Fibroblast of villous mesenchyme (primary cell): ENCODE results near the gene RAP1GAP. TPM values are rescaled to one million over a fixed set of nuclear protein-coding genes. Genes with fewer than 3 reads are reported as not detected.
A peak's percentile ranks its signal among the peaks of the same experiment; 100 is the strongest.

ENCODE experiments used
- DNase-seq: peaks from one replicate; pipeline ENCODE4 v3.0.0-alpha.2; 2010; ENCODE audit warnings: low read depth
- H3K4me3 ChIP-seq: 2 replicates; pipeline ENCODE4 v1.5.1; 2011; ENCODE audit warnings: low read depth, mild to moderate bottlenecking, low read length
- total RNA-seq: library from RNA; depleted of rRNA; stranded (reverse); fragments of >200 nt; gene quantifications from 2 replicates; pipeline ENCODE4 v1.2.3, GENCODE V29; 2012
- TF ChIP-seq, protein P1 (sequence below): IDR thresholded peaks from 2 replicates; pipeline ENCODE4 v1.5.1; 2012; ENCODE audit warnings: low read depth, mild to moderate bottlenecking, low read length; ENCODE audit not compliant: insufficient read depth

The RAP1GAP gene
- total RNA-seq, 1 donor, result under 0.01 TPM

DNA sequence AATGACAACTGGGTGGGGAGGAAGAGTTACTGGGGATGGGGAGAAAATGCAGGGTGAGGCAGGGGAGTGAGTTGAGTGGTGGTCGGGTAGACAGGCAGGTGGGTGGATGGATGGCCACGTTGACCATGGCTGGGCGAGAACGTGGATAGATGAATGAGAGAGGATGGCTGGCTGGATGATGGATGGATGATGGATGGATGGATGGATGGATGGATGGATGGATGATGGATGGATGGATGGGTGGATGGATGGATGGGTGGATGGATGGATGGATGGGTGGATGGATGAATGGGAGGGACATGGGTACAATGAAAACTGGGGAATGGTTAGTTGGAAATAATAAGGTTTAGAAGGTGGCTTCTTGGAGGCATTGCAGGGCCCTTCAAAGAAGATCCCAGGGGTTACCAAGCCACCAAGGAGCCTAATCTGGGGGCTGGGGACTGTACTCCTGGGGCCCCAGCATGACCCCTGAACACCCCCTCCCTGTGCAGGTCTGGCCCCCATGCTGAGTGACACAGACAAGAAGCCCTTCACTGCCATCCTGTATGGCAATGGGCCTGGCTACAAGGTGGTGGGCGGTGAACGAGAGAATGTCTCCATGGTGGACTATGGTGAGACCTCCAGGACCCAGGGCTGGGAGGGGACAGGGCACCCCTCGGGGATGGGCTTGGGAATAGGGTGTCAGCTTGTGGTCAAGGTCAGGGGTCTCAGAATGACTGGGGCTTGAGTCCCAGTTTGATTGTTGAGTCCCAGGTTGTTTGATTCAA is 92.9 kb downstream of the RAP1GAP start:
- DNase-seq, result no peak
- H3K4me3 ChIP-seq, result no peak overlapping the region
- TF ChIP-seq, protein P1, sequence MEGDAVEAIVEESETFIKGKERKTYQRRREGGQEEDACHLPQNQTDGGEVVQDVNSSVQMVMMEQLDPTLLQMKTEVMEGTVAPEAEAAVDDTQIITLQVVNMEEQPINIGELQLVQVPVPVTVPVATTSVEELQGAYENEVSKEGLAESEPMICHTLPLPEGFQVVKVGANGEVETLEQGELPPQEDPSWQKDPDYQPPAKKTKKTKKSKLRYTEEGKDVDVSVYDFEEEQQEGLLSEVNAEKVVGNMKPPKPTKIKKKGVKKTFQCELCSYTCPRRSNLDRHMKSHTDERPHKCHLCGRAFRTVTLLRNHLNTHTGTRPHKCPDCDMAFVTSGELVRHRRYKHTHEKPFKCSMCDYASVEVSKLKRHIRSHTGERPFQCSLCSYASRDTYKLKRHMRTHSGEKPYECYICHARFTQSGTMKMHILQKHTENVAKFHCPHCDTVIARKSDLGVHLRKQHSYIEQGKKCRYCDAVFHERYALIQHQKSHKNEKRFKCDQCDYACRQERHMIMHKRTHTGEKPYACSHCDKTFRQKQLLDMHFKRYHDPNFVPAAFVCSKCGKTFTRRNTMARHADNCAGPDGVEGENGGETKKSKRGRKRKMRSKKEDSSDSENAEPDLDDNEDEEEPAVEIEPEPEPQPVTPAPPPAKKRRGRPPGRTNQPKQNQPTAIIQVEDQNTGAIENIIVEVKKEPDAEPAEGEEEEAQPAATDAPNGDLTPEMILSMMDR, result no peak

GRCh38 chr1:21575351-21575942 is 93.7 kb downstream of the RAP1GAP start:
- DNase-seq, result no peak
- no peak overlapping the region for H3K4me3 ChIP-seq
- TF ChIP-seq, protein P1, result no peak

DNA sequence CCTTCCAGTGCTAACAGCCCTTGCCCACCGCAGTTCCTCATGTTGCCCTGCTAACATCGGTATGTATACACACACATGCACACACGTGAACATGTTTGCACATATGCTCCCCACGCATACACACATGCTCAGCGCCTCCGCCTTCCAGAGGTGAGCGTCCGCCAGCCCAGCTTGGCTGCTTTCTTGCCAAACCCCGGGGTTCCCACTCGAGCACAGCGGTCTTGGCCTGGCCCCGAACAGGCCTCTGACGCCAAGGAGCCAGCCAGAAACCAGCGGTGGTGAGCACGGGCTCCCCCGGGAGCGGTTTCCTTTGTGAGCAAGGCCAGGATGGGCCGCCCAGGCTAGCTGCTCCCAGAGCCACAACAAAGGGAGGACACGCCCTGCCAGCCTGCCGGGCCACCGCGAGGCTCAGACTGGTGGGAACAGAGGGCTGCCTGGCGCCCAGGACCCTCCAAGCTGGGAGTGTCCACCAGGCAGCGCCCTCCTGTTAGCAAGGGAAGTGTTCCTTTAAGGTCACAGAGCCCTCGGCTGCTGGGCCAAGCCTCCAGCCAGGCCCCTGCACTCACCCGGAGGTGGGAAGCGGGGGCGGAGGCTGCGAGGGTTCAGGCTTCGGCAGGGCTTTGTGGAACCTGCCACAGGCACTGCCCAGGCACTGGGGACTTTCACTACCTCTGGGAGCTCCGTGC is 94.5 kb downstream of the RAP1GAP start:
- no peak for DNase-seq
- no peak overlapping the region for H3K4me3 ChIP-seq
- TF ChIP-seq, protein P1, result no peak

- H3K4me3 ChIP-seq, result no peak overlapping the region
- DNase-seq, result peak; percentile 72
- TF ChIP-seq, protein P1, result peak; percentile 68
Measured at GRCh38 chr1:21573971-21574465, 95.1 kb downstream of the RAP1GAP start.

- no peak overlapping the region for H3K4me3 ChIP-seq
- no peak for DNase-seq
- TF ChIP-seq, protein P1, result no peak
Measured at GRCh38 chr1:21573475-21573874, 95.7 kb downstream of the RAP1GAP start.

GRCh38 chr1:21572735-21573277 is 96.4 kb downstream of the RAP1GAP start:
- no peak overlapping the region for H3K4me3 ChIP-seq
- TF ChIP-seq, protein P1, result no peak
- DNase-seq, result no peak
